GM18951 (cell line): Measurements from ENCODE around the gene AGTRAP.

Experiments used
- POLR2A ChIP-seq: IDR thresholded peaks from 4 replicates; pipeline ENCODE4 v1.6.1; 2011; ENCODE audit warnings: mild to moderate bottlenecking; ENCODE audit not compliant: insufficient read length, insufficient read depth; ENCODE audit errors: extremely low read depth
- in situ Hi-C: fragments of 300-500 bp; cut with MboI; formaldehyde crosslinking; loops from one replicate; pipeline ENCODE4 v1.12.0; 2022; ENCODE audit warnings: low sequenced_read_pairs, mixed read lengths, inconsistent platforms; ENCODE audit not compliant: unreplicated experiment

The AGTRAP gene

GRCh38 chr1:11768821-11769220 lies 32.9 kb downstream of the AGTRAP start:
- no peak for TF ChIP-seq POLR2A
- in situ Hi-C loops: no loop called here

DNA sequence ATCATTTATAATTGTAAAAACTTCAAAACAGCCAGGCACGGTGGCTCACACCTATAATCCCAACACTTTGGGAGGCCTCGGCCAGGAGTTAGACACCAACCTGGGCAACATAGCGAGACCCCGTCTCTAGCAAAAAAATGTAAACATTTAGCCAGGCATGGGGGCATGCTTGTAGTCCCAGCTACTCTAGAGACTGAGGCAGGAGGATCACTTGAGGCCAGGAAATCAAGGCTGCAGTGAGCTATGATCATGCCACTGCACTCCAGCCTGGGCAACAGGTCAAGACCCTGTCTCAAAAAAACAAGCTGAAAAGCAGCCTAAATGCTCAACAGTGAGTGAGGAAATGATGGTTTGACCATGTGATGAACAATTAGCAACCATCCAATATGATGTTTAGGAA lies 33.3 kb downstream of the AGTRAP start:
- in situ Hi-C loops: no loop called here
- TF ChIP-seq POLR2A: no peak

DNA sequence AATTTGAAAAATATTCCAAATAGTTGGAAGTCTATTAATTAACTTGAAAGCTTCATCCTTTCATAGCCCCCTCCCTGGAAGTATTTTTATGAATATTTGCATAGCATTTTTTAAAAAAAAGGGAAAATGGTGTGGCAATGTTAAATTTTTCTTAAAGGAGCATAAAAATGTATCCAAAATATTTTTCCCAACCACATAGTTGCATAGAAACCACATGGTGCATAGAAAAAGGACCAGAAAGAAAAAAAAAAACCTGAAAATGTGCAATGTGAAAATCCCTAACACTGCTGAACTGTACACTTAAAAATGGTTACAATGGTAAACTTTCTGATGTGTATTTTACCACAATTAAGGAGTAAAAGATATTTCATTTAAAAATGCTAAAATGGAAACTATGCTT lies 34.1 kb downstream of the AGTRAP start:
- TF ChIP-seq POLR2A: no peak
- in situ Hi-C loops: no loop called here

- in situ Hi-C loops: no loop called here
- no peak for TF ChIP-seq POLR2A
These were observed 35.6 kb downstream of the AGTRAP start for GRCh38 chr1:11771481-11772043.

GRCh38 chr1:11772458-11772857 lies 36.5 kb downstream of the AGTRAP start:
- in situ Hi-C loops: no loop called here
- TF ChIP-seq POLR2A: no peak

GRCh38 chr1:11774753-11775152 lies 38.8 kb downstream of the AGTRAP start:
- TF ChIP-seq POLR2A: no peak
- in situ Hi-C loops: no loop called here

GRCh38 chr1:11777658-11778322 lies 41.9 kb downstream of the AGTRAP start:
- in situ Hi-C loops: no loop called here
- TF ChIP-seq POLR2A: no peak

GRCh38 chr1:11778336-11778735 lies 42.4 kb downstream of the AGTRAP start:
- TF ChIP-seq POLR2A: no peak

GRCh38 chr1:11778844-11779623 lies 43.1 kb downstream of the AGTRAP start:
- in situ Hi-C loops: no loop called here
- TF ChIP-seq POLR2A: no peak

More at GRCh38 chr1:11778336-11778735, 42.4 kb downstream of the AGTRAP start:
- in situ Hi-C loops: no loop called here

DNA sequence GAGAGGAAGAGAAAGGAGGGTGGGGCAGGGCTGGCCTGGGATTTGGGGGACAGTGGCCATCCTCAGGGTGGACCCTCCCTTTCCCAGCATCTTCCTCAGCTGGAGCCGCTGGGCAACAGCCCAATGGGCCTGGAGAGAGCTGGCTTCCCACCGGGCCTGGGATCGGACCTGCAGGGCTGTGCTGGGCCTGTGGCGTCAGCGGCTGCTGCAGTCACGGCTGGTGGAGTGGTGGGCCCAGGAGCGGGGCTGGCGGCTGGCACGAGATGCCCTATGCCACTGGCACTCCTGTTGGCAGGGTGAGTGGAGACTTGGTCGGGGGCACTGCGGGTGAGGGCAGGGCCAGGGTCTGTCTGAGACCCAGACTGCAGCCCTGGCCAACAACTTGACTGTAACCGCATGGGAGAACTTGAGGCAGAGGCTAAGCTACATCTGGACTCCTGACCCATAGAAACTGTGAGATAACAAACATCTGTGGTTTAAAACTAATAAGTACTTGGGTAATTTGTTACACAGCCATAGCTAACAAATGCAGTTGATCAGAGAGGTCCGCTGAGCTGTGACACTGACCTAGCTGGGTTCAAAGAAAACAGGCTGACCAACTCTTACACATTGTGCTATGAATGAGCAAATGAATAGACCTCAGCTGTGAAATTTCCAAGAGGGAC lies 43.9 kb downstream of the AGTRAP start:
- in situ Hi-C loops: no loop called here
- no peak for TF ChIP-seq POLR2A

DNA sequence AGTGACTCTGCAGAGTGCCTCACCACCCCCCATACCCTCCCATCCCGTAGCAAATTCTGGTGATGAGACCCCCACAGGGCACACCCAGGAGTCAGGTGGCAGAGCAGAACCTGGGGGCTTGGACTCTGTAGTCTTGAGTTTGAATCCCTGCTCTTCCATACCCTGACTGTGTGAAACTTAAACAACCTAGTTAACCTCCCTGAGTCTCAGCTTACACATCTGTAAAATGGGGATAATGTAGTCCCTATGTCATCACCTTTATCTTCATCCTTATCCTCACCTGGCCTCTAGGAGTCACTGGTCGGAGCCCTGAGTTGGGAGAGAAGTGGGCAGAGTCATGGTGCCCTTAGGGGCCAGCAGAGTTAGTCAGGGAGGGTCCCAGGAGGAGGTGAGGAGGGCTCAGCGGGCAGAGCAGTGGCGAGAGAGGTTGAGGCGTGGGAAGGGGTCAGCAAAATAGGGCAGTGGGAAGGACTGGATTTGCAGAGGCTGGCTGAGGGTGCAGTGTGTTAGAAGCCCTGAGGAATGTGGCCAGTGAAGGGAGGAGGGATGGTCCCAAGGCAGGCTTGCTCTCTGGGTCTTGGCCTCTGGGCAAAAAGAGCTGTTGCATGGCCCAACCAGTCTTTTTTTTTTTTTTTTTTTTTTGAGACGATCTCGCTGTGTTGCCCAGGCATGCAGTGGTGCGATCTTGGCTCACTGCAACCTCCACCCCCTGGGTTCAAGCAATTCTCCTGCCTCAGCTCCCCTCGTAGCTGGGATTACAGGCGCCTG lies 44.6 kb downstream of the AGTRAP start:
- in situ Hi-C loops: no loop called here

GRCh38 chr1:11781297-11781696 lies 45.4 kb downstream of the AGTRAP start:
- in situ Hi-C loops: no loop called here
- no peak for TF ChIP-seq POLR2A

More for the DNA sequence above, 44.6 kb downstream of the AGTRAP start:
- no peak for TF ChIP-seq POLR2A
